GM21381 (cell line): ENCODE data around the gene TMEM229B.

Experiments
- ATAC-seq: cut with Tn5 transposase; IDR thresholded peaks from one replicate; pipeline ENCODE4 v1.9.1; 2021; ENCODE audit warnings: mild to moderate bottlenecking, moderate library complexity; ENCODE audit not compliant: unreplicated experiment

TMEM229B gene

GRCh38 chr14:67426983-67427606 is 61.4 kb downstream of the TMEM229B start:
- peak; percentile 65 for ATAC-seq

GRCh38 chr14:67426161-67426560 is 62.4 kb downstream of the TMEM229B start:
- no peak for ATAC-seq

- ATAC-seq: no peak
Measured at GRCh38 chr14:67425608-67426007, 62.9 kb downstream of the TMEM229B start.

- ATAC-seq: no peak
Measured at GRCh38 chr14:67424539-67424938, 64.0 kb downstream of the TMEM229B start.

- no peak for ATAC-seq
Measured at GRCh38 chr14:67423424-67423823, 65.1 kb downstream of the TMEM229B start.

GRCh38 chr14:67421356-67422224 is 66.9 kb downstream of the TMEM229B start:
- ATAC-seq: no peak
